ENCODE data around the gene CDYL2. TPM values are rescaled to one million over a fixed set of nuclear protein-coding genes. Genes with fewer than 3 reads are reported as not detected.

Gene CDYL2
- total and polyA plus RNA-seq, 8 donors: 4.6 to 16.0 (median 5.7) TPM

- ATAC-seq: no peak
- Histone ChIP-seq H3K36me3 (peaks cover 0 to 42% of the 10 kb centered on the region in 2 donors), H3K4me3 (no peak overlapping the region)
These were observed 188.0 kb downstream of the CDYL2 start for GRCh38 chr16:80616362-80616761.

DNA sequence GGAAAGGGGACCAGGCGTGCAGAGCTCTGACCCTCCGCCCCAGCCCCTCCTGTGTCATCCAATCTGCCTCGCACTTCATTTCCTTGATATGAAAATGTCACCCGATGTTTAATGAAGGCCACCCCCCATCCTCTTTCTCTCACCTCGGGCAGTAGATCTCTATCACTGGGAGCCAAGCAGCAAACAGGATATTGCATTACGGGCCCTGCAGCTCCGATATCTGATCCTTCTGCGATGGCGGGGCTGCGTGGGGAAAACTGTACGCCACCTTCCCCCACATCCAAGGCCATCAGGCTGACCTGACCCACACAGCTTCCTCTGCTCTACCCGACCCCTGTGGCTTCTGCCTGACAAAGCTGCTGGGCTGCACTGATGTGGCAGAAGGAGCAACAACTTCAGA lies 188.7 kb downstream of the CDYL2 start:
- TF ChIP-seq, protein P1, sequence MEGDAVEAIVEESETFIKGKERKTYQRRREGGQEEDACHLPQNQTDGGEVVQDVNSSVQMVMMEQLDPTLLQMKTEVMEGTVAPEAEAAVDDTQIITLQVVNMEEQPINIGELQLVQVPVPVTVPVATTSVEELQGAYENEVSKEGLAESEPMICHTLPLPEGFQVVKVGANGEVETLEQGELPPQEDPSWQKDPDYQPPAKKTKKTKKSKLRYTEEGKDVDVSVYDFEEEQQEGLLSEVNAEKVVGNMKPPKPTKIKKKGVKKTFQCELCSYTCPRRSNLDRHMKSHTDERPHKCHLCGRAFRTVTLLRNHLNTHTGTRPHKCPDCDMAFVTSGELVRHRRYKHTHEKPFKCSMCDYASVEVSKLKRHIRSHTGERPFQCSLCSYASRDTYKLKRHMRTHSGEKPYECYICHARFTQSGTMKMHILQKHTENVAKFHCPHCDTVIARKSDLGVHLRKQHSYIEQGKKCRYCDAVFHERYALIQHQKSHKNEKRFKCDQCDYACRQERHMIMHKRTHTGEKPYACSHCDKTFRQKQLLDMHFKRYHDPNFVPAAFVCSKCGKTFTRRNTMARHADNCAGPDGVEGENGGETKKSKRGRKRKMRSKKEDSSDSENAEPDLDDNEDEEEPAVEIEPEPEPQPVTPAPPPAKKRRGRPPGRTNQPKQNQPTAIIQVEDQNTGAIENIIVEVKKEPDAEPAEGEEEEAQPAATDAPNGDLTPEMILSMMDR (IDR thresholded peaks at IDR 0.05): no peak
- Histone ChIP-seq H3K9me3 (peaks cover 0 to 11% of the 10 kb centered on the region in 2 donors), H3K27me3 (no peaks in the 10 kb centered on the region), H3K36me3 (peaks cover 0 to 44% of the 10 kb centered on the region in 2 donors), H3K4me1 (no peaks in the 10 kb centered on the region), H3K27ac (no peak overlapping the region), H3K4me3 (no peak overlapping the region)
- ATAC-seq (no peak), DNase-seq (no peak)
- intact Hi-C loops (cut with DNase I): no loop called here

More at GRCh38 chr16:80616362-80616761, 188.0 kb downstream of the CDYL2 start:
- no peak overlapping the region for H3K27ac ChIP-seq
- H3K27me3 ChIP-seq: no peaks in the 10 kb centered on the region
- intact Hi-C loops (cut with DNase I): no loop called here
- no peak for DNase-seq
- TF ChIP-seq, protein P1 (IDR thresholded peaks at IDR 0.05): no peak
- no peaks in the 10 kb centered on the region for H3K4me1 ChIP-seq
- H3K9me3 ChIP-seq: peaks cover 0 to 11% of the 10 kb centered on the region in 2 donors

DNA sequence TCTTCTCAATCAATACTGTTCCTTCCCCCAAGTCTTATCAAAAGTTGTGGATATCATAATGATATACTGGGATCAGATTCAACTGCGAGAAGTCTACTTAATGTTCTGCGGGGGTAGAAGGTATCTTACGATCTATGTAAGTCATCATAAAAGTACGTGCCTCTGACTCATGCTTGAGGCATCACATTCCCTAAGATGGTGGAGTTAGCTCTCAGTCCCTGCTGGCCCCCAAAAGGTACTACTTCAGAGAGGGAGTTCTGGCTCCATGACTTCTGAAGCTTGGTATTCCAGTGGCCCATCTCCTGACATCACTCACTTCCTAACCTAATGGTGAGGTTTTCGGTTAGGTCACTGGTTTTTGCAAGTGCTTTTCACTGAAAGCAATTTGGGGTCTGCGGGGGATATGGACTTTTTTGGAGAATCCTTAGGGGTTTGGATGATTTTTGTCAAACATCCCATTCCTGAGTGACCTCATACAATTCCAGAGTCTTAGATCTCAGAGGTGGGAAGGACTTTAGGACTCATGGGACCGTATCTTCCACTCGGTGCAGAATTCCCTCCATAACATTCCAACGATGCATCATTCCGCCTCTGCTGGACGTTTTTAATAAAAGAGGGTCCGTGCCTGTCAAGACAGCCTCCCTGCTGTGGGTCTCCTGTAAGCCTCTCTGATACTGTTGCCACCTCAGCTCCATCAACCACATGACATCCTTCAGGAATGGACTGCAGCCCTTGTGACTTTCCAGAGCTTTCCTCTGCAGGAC lies 189.3 kb downstream of the CDYL2 start:
- peaks cover 0 to 39% of the 10 kb centered on the region in 2 donors for H3K36me3 ChIP-seq
- peaks cover 0 to 11% of the 10 kb centered on the region in 2 donors for H3K9me3 ChIP-seq
- no peaks in the 10 kb centered on the region for H3K27me3 ChIP-seq
- no peak for ATAC-seq
- intact Hi-C loops (cut with DNase I): no loop called here
- no peaks in the 10 kb centered on the region for H3K4me1 ChIP-seq
- DNase-seq: no peak
- no peak overlapping the region for H3K4me3 ChIP-seq
- no peak overlapping the region for H3K27ac ChIP-seq
- TF ChIP-seq, protein P1 (IDR thresholded peaks at IDR 0.05): no peak

GRCh38 chr16:80612461-80613017 lies 191.9 kb downstream of the CDYL2 start:
- no peak for DNase-seq
- no peak overlapping the region for H3K4me3 ChIP-seq
- H3K4me1 ChIP-seq: no peaks in the 10 kb centered on the region
- H3K27me3 ChIP-seq: no peaks in the 10 kb centered on the region
- TF ChIP-seq, protein P1 (IDR thresholded peaks at IDR 0.05): no peak
- H3K27ac ChIP-seq: no peak overlapping the region
- intact Hi-C loops (cut with DNase I): no loop called here
- peaks cover 0 to 28% of the 10 kb centered on the region in 2 donors for H3K36me3 ChIP-seq
- H3K9me3 ChIP-seq: peaks cover 0 to 11% of the 10 kb centered on the region in 2 donors
- no peak for ATAC-seq

DNA sequence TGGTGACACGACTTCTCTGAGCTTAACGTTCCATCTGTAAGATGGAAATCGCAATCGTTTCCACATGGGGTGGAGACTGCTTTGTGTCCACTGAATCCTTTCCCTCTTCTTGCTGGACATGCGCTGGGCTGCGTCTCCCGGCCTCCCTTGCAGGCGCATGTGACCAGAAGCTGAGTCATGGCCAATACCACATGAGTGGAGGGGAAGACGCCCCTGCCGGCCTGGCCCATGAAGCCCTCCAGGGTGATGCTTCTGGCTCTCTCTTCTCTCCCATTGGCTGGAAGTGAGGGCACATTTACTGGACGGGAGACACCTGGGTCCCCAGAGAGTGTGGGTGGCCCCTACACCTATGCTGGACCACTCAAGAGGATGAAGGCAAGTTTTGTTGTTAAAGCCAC lies 192.5 kb downstream of the CDYL2 start:
- no peaks in the 10 kb centered on the region for H3K27me3 ChIP-seq
- peaks cover 0 to 34% of the 10 kb centered on the region in 2 donors for H3K36me3 ChIP-seq
- intact Hi-C loops (cut with DNase I): no loop called here
- ATAC-seq (no peak), DNase-seq (no peak)
- H3K4me1 ChIP-seq: no peaks in the 10 kb centered on the region
- H3K4me3 ChIP-seq: no peak overlapping the region
- TF ChIP-seq, protein P1 (IDR thresholded peaks at IDR 0.05): no peak
- no peak overlapping the region for H3K27ac ChIP-seq
- H3K9me3 ChIP-seq: peaks cover 0 to 11% of the 10 kb centered on the region in 2 donors
